PC-3 (cell line): ENCODE results near the gene MFSD2B.

ENCODE experiments used
- EZH2 ChIP-seq: fragments of 300-600 bp; sonication (generic); IDR thresholded peaks from one replicate; pipeline ENCODE4 v1.6.1; 2017; ENCODE audit warnings: antibody characterized with exemption, mild to moderate bottlenecking, low read length; ENCODE audit not compliant: unreplicated experiment
- EZH2phosphoT487 ChIP-seq: fragments of 300-600 bp; sonication (generic); IDR thresholded peaks from 2 replicates; pipeline ENCODE4 v1.6.1; 2018; ENCODE audit warnings: mild to moderate bottlenecking, antibody characterized with exemption, low read length, borderline replicate concordance
- TF ChIP-seq, protein P1 (sequence below): fragments of 300-600 bp; sonication (generic); conservative IDR thresholded peaks from 2 replicates; pipeline ENCODE4 v1.5.1; 2017; ENCODE audit warnings: antibody characterized with exemption, low read depth, mild to moderate bottlenecking, low read length

GRCh38 chr2:24022975-24023575 is 13.2 kb downstream of the MFSD2B start:
- TF ChIP-seq, protein P1, sequence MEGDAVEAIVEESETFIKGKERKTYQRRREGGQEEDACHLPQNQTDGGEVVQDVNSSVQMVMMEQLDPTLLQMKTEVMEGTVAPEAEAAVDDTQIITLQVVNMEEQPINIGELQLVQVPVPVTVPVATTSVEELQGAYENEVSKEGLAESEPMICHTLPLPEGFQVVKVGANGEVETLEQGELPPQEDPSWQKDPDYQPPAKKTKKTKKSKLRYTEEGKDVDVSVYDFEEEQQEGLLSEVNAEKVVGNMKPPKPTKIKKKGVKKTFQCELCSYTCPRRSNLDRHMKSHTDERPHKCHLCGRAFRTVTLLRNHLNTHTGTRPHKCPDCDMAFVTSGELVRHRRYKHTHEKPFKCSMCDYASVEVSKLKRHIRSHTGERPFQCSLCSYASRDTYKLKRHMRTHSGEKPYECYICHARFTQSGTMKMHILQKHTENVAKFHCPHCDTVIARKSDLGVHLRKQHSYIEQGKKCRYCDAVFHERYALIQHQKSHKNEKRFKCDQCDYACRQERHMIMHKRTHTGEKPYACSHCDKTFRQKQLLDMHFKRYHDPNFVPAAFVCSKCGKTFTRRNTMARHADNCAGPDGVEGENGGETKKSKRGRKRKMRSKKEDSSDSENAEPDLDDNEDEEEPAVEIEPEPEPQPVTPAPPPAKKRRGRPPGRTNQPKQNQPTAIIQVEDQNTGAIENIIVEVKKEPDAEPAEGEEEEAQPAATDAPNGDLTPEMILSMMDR: no peak
- TF ChIP-seq EZH2phosphoT487: no peak
- no peak for TF ChIP-seq EZH2
